Stimulated activated CD4-positive, alpha-beta T cell treated with anti-CD3 and anti-CD28 coated beads, Interleukin-15, amount 100 ng/mL, for 48 hours (primary cell): Measurements from ENCODE around the gene MSI2.
"Not testable (repeated sequence)": the region's sequence is repeated elsewhere in the genome, so short reads cannot be mapped to it uniquely, and the experiment has no call there.

ENCODE experiments used
- DNase-seq, 2 donors: peaks; one replicate each; pipeline ENCODE4 v3.0.0-alpha.2; 2020; ENCODE audit warnings: low read depth in 2 of 2

The MSI2 gene

GRCh38 chr17:57255776-57256681, at the start of gene MSI2:
Gene MSI2, plus strand, starts transcription at chr17:57256523. Its CDS starts 220 bp downstream, at chr17:57256743.
- peak; percentile 75 to 78 for DNase-seq

DNA sequence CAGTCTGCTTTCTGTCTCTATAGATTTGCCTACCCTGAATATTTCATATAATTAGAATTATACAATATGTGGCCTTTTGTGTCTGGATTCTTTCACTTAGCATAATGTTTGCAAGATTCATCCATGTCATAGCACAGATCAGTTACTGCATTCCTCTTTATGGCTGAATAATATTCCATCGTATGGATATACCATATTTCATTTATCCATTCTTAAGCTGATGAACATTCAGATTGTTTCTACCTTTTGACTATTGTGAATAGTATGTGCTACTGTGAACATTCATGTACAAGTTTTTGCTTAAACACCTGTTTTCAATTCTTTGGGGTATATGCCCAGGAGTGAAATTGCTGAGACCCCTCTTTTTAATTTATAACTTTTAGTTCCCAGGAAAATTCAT, 49.4 kb upstream of the MSI2 start:
- DNase-seq, result no peak

DNA sequence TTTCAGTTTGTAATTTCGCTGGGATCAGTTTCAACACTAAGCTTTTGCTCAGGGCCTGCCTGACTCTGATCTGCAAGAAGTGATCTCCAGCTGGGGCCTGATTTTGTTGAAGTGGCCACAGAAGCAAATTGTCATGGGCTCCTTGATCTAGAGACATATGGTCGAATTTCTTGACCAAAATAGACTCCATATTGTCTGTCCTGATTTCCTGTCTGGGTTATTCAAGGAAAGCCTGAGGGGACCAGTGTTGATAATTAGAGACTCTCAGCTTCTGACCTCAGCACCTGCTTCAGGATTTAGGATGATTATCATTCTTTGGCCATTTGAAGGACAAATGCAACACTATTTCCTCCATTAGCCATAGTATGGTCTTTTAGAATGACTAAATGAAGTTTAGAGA, 48.9 kb upstream of the MSI2 start:
- DNase-seq, result no peak

GRCh38 chr17:57210224-57210553, 46.1 kb upstream of the MSI2 start:
- no peak for DNase-seq

GRCh38 chr17:57210972-57211411, 45.3 kb upstream of the MSI2 start:
- DNase-seq, result no peak

DNA sequence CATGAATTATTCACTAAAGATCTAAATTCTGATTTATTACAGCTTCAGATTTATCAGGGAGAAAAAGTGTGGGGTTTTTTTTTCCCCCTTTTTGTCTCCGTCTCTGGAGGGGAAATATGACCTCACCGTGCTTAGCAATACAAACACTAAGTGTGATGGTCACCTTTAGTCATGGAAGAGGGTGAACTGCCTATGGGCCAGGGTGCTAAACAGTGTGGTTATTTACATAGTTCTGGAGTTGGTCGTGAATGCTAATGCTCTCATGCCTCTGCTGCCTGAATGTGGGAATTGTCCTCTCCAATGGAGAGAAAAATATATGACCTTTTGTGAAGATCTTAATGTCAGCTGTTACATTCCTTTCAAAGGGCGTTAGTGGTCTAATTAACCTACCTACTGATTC, 44.8 kb upstream of the MSI2 start:
- DNase-seq, result no peak

DNA sequence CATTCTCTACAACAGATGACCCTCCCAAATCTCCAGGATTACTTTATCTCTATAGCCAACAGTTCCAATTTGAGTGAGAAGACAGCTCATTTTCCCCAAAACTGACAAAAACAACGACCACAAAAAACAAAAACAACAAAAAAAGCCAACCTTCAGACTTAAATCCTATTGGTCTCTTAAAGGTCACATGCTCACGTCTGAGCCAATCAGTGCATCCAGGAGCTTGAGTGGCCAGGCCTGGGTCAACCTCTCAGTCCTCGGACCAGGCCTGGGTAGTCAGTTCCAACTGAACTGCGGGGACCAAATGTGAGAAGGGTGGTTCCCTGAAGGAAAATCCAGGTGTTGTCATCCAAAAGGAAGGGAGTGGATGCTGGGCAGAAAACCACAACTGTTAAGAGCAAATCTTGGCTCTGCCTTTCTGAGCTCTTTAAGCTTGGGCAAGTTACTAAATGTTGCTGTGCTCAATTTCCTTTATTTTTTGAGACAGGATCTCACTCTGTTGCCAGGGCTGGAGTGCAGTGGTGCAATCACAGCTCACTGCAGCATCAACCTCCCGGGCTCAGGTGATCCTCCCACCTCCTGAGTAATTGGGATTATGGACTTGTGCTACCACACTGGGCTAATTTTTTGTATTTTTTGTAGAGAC, 43.0 kb upstream of the MSI2 start:
- no peak for DNase-seq

GRCh38 chr17:57215317-57215716, 41.0 kb upstream of the MSI2 start:
- no peak for DNase-seq

DNA sequence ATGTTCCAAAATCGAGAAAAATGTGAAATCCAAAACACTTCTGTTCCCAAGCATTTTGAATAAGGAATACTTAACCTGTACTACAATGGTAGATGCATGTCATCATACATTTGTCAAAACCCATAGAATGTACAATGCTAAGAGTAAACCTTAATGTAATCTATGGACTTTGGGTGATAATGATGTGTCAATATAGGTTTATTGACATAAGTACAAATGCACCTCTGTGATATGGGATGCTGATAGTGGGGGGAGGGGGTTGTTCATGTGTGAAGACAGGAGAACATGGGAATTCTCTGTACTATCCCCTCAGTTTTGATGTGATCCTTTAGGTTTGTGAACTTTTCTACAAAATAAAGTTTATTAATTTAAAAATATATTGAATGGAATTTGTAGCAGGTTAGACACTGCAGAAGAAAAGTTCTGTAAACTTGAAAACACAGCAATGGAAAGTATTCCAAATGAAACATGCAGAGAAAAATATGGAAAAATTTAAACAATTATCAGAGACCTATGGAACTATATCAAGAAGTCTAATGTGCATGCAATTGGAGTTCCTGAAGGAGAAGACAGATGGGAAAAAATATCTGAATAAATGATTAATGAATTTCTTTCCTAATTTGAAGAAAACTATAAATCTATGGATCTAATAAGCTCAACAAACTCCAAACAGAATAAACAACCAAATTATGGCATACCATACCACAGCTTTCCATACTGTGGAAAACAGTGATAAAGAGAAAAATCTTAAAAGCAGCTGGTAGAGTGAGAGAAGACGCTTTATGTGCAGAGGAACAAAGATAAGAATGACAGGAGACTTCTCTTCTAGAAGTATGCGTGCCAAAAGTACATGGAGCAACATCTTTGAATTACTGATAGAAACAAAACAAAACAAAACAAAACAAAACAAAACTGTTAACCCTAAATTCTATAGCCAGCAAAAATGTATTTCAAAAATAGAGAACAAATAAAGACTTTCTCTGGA, 34.7 kb upstream of the MSI2 start:
- DNase-seq, result no peak

GRCh38 chr17:57222422-57222821, 33.9 kb upstream of the MSI2 start:
- DNase-seq, result not testable (repeated sequence)

DNA sequence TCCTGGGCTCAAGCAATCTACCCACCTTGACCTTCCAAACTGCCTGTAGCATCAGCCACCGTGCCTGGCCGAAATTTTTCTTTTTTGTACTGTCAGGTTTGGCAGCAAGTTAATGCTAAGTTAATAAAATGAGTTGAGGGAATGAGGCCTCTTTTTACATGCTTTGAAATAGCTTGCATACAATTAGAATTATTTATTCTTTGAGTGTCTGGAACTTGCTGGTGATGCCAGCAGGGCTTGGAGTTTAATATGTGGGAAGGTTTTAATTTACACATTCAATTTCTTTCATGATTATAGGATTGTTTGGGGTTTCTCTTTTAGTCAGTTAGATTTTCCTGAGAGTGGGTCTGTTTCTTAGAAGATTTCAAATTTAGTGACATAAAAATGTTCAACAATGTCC, 31.2 kb upstream of the MSI2 start:
- DNase-seq, result no peak

DNA sequence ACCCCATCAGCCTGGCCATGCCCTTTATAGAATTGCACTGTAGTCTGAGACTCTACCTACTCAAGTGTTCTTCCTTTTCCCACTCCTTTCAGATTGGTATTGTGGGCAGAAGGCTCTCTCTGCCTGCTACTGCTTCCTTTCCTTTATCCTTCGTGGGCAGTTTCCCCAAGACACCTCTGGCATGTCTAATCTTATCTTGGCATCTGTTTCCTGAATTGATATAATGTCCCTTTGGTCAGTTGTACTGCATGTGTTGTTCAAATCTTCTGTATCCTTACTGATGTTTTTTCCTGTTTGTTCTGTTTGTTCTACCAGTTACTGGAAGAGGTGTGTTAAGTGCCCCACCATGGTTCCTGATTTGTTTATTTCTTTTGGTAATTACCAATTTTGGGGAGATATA, 29.5 kb upstream of the MSI2 start:
- DNase-seq, result no peak

GRCh38 chr17:57228911-57229310, 27.4 kb upstream of the MSI2 start:
- no peak for DNase-seq

GRCh38 chr17:57234061-57234738, 22.1 kb upstream of the MSI2 start:
- no peak for DNase-seq

DNA sequence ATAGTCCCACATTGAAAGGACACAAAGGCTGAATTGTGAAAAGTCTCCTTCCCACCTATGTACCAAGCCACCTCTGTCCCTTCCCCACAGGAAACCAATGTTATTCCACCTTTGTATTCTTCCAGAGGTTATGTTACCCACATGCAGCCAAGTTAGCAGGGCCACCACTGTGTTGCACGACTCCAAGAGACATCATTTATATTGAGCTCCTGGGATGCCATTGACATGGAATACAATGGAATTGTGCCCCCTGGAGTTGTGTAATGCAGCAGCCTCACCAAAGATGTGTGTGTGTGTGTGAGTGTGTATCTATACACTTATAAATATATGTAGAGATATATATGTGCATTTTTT, 21.6 kb upstream of the MSI2 start:
- no peak for DNase-seq

DNA sequence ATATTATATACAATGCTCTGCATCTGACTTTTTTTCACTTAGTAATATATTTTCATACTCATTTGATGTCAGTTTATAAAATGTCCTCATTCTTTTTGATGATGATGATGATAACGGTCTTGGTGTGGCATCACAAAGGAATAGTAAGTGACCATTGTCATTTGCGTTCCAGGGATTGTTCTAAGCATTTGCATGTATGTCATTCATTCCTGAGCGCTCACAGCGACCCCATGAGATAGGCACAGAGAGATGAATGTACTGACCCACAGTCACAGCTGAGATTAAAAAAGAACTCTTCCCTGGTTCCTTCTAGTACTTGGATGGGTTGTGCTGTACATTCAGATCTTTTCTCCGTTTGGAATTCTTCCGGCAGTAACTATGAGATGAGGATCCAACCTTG, 21.2 kb upstream of the MSI2 start:
- no peak for DNase-seq

- no peak for DNase-seq
These were observed 19.5 kb upstream of the MSI2 start for GRCh38 chr17:57236686-57237299.

DNA sequence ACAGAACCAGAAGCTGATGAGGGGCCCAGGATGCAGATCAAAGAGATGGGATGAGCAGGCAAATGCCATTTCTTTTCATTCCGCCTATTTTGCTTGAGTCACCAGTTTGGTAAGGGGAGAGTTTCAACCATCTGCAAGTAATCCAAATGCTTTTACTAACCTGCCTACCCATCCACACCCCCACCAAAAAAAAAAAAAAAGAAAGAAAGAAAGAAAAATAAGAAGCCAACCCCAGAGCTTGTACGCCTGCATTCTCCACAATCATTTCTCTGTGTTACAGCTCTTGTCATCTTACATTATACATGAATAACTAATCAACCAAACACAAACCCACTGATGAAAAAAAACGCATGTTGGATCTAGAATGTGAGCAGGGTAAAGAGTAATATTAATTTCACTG, 15.7 kb upstream of the MSI2 start:
- DNase-seq, result no peak

DNA sequence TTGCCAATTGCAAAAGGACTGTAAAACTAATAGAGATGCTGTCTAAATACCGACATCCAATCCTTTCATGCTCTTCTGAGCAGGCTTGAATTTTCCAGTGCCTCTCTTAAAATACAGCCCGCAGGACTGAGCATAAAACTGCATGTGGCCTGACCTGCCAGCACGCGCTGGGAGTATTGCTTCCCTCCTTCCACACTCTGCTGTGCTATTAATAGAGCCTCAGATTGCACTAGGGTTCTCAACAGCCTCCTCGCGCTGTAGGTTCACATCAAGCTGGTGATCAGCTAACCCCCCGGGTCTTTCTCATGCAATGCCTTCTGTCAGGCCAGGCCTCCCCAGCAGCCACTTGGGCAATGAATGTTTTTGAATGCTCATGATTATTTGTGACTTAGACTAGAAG, 14.2 kb upstream of the MSI2 start:
- DNase-seq, result no peak

GRCh38 chr17:57243171-57243622, 13.1 kb upstream of the MSI2 start:
- peak; percentile 41 to 72 for DNase-seq

GRCh38 chr17:57245786-57246185, 10.5 kb upstream of the MSI2 start:
- DNase-seq, result no peak
